ENCODE results near the gene SLC9C2.
"Not testable (repeated sequence)": the region's sequence is repeated elsewhere in the genome, so short reads cannot be mapped to it uniquely, and the experiment has no call there.

SLC9C2 gene

DNA sequence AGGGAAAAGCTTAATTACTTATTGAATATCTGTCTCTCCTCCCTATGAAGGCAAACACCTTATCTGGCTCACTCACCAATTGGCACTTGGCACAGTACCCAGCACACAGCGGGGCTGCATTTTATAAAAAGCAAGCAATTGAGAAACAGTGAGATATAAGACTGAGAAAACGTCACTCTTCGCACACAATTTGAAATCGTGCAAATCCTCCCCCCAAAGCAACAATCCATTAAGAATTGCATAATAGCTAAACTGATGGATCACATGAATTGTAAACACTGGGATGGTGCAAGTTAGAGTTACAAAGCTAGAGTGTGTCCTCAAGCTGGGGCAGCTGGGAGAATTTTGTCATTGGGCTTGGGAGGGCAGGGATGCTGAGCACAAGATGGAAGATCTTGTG lies 98.6 kb downstream of the SLC9C2 start:
- ChIA-PET CTCF (no interaction called here), POLR2A (no interaction called here)
- DNase-seq (ENCODE audit: low read depth, low spot score): no peak
- TF ChIP-seq, protein P1, sequence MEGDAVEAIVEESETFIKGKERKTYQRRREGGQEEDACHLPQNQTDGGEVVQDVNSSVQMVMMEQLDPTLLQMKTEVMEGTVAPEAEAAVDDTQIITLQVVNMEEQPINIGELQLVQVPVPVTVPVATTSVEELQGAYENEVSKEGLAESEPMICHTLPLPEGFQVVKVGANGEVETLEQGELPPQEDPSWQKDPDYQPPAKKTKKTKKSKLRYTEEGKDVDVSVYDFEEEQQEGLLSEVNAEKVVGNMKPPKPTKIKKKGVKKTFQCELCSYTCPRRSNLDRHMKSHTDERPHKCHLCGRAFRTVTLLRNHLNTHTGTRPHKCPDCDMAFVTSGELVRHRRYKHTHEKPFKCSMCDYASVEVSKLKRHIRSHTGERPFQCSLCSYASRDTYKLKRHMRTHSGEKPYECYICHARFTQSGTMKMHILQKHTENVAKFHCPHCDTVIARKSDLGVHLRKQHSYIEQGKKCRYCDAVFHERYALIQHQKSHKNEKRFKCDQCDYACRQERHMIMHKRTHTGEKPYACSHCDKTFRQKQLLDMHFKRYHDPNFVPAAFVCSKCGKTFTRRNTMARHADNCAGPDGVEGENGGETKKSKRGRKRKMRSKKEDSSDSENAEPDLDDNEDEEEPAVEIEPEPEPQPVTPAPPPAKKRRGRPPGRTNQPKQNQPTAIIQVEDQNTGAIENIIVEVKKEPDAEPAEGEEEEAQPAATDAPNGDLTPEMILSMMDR (IDR thresholded peaks at IDR 0.05; ENCODE audit: insufficient read depth, low read length, missing control alignments): no peak
- no peak overlapping the region for H3K4me3 ChIP-seq (ENCODE audit: low read depth, low read length)

DNA sequence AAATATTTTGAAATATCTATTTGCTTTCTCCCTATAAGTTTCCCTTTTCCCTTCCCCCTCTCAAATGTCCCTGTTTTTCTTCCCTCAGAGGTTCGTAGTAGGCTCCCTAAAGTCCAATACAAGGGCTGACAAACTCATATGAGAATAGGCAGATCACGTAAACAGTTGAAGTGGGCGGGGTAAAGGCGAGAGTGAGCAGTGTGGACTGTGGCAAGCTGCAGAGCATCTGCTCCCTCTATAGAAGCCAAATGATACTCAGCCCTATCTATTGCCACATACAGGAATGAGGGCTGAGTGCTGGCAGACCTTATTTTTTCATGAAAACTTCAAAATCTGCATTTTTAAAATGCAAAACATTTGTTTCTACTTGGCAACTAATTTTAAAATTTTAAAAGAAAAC lies 99.5 kb downstream of the SLC9C2 start:
- no peak overlapping the region for H3K4me3 ChIP-seq (ENCODE audit: low read depth, low read length)
- no peak for DNase-seq (ENCODE audit: low read depth, low spot score)
- ChIA-PET POLR2A (no interaction called here), CTCF (no interaction called here)
- TF ChIP-seq, protein P1 (IDR thresholded peaks at IDR 0.05; ENCODE audit: insufficient read depth, low read length, missing control alignments): no peak

DNA sequence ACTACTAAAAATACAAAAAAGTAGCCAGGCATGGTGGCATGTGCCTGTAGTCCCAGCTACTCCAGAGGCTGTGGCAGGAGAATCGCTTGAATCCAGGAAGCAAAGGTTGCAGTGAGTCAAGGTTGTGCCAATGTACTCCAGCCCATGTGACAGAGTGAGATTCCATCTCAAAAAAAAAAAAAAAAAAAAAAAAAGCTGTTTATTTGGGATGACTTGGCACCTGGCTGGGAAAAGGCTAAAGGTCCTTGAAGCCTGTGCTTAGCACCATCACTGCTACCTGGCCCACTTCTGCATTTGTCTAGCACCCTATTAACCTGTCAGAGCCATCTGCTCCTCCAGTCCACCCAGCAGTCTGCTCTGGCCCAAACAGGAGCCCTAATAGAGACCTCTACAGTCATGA lies 100.8 kb downstream of the SLC9C2 start:
- TF ChIP-seq, protein P1 (IDR thresholded peaks at IDR 0.05; ENCODE audit: insufficient read depth, low read length, missing control alignments): no peak
- no peak overlapping the region for H3K4me3 ChIP-seq (ENCODE audit: low read depth, low read length)
- ChIA-PET CTCF (no interaction called here), POLR2A (no interaction called here)
- DNase-seq (ENCODE audit: low read depth, low spot score): no peak

DNA sequence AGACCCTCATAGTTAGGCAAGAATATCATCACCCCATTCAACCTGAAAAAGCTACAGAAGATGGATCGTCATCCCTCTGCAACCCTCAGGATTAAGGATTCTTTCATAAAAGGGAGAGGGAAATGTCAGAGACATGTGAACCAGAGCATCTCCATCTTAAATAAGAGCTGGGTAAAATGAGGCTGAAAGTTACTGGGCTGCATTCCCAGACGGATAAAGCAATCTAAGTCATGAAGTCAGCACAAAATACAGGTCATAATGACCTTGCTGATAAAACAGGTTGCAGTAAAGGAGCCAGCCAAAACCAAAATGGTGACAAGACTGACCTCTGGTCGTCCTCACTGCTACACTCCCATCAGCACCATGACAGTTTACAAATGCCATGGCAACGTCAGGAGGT lies 103.1 kb downstream of the SLC9C2 start:
- no peak for DNase-seq (ENCODE audit: low read depth, low spot score)
- TF ChIP-seq, protein P1 (IDR thresholded peaks at IDR 0.05; ENCODE audit: insufficient read depth, low read length, missing control alignments): no peak
- no peak overlapping the region for H3K4me3 ChIP-seq (ENCODE audit: low read depth, low read length)
- ChIA-PET POLR2A (no interaction called here), CTCF (no interaction called here)

DNA sequence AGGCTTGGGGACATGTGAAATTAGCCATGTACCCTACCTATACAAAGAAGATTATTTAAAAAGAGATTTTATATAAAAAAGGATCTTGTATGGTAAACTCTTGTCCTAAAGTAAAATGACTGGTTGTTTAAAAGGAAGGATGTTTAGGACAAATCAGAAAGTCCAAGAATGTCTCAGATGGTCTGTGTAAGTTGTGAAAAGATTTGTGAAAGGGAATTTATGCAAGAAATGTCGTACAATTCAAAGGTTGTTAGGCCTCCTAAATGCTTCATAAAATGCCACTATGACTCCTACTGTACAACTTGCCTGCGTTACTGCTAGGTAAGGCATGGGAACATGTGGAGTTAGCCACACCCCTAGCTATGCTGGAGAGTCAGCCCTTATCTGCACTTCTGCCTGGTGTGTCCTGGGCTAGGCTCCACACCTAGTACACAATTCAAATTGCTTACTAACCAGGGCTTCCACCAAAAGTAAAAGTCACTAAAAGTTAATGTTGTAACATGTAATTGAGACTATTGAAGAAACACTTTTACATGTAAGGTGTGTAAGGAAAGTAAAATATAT lies 106.0 kb downstream of the SLC9C2 start:
- CTCF ChIA-PET: interaction anchor here (1.7 kb wide), 1 partner anchor 9 kb away, joined by 7 read pairs; no protein-coding TSS in a partner anchor
- H3K4me3 ChIP-seq (ENCODE audit: low read depth, low read length): no peak overlapping the region
- TF ChIP-seq, protein P1 (IDR thresholded peaks at IDR 0.05; ENCODE audit: insufficient read depth, low read length, missing control alignments): no peak
- no peak for DNase-seq (ENCODE audit: low read depth, low spot score)
- POLR2A ChIA-PET: no interaction called here

DNA sequence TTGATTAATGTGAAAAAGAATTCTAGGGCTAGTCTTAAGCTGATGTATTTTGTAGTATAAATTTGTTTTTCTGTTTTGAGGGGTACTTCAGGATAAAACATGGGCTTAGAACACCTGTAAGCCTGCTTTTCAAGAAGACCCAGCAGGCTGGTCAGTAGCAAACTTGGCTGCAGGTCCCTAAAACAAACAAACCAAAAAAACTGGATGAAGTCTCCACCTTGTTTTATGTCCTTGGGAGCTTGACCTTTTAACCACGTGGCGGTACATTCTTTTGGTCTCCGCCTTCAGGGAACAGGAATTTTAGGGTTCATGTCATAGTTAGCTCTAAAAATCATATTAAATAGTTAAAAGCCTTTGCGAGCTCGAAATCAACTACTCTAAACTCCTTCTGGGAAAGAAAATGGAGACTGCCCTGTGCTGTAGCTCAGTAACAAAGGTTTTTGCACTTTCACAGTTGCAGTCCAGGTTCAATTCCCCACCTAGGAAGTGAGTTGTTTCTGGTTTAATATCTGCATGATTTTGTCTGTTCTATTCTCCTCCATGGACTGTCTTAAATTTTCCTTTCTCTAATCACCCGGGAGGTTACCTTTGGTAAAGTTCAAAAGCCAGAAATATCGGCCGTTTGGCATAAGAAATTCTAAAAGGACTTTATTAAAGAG lies 107.1 kb downstream of the SLC9C2 start:
- TF ChIP-seq, protein P1 (IDR thresholded peaks at IDR 0.05; ENCODE audit: insufficient read depth, low read length, missing control alignments): no peak
- DNase-seq (ENCODE audit: low read depth, low spot score): no peak
- CTCF ChIA-PET: interaction anchor here (1.7 kb wide), 1 partner anchor 10 kb away, joined by 7 read pairs; no protein-coding TSS in a partner anchor
- POLR2A ChIA-PET: no interaction called here
- no peak overlapping the region for H3K4me3 ChIP-seq (ENCODE audit: low read depth, low read length)

DNA sequence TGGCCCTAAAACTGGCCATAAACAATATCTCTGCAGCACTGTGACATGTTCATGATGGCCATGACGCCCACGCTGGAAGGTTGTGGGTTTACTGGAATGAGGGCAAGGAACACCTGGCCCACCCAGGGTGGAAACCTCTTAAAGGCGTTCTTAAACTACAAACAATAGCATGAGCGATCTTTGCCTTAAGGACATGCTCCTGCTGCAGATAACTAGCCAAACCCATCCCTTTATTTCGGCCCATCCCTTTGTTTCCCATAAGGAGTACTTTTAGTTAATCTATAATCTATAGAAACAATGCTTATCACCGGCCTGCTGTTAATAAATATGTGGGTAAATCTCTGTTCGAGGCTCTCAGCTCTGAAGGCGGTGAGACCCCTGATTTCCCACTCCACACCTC lies 109.7 kb downstream of the SLC9C2 start:
- POLR2A ChIA-PET; CTCF ChIA-PET; H3K4me3 ChIP-seq (ENCODE audit: low read depth, low read length); DNase-seq (ENCODE audit: low read depth, low spot score): not testable (repeated sequence)
